ENCODE results near the gene TMEM220. TPM values are rescaled to one million over a fixed set of nuclear protein-coding genes. Genes with fewer than 3 reads are reported as not detected.

The TMEM220 gene
- total RNA-seq, 1 experiment from 2014 or later: 4.0 TPM

DNA sequence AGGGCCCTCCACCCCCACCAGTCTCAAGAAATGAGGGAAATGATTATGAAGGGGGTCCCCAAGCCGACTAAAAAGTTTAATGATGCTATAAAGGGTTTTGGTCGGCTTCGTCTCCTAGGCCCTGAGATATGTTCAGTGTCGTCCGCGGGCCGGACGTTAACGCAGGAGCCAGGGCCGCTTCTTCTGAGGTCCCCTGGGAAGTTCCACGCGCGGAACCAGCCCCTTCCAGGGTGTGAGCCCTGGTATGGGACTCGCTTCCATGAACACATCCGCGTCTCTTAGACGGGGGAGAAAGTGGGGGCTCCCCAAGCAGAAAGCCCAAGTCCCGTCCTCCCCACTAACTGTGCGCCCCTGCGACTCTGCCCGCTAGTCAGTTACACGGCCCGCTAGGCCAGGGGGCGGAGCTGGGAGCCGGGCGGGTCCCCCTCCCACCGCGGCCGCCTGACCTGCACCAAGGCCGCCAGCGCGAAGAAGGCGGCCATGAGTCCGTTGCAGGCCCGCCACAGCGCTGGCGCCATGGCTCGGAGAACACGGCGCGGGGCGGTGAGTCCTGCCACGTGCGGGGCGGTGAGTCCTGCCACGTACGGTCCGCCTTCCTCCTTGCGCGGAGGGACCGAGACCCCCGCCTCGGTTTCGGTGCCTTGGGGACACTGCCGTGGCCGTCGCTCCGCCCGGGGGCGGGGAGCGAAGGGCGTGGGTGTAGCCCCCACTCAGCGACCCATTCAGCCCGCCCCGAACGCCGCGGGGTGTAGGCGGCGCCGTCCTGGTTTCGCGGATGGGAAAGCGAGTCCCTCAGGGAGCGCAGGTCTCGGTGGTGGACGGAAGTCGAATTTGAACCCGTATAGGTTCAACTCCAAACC is at the start of gene TMEM220 (continued):
- TF ChIP-seq RORB (CRISPR knock-in tag; IDR thresholded peaks at IDR 0.05) (no peak), TCF7 (CRISPR knock-in tag; IDR thresholded peaks at IDR 0.05; ENCODE audit: low read depth) (peak; percentile 80; the same call in 1 of the 2 replicates), ESRRA (CRISPR knock-in tag; IDR thresholded peaks at IDR 0.05; ENCODE audit: borderline replicate concordance) (no peak), ATF1 (CRISPR knock-in tag; IDR thresholded peaks at IDR 0.05) (no peak), TP53 (CRISPR knock-in tag; IDR thresholded peaks at IDR 0.05) (no peak), CREB1 (CRISPR knock-in tag; IDR thresholded peaks at IDR 0.05) (0 out of 2 replicates have a peak, but pooled peaks have one; percentile 49), ZNF671 (CRISPR knock-in tag; IDR thresholded peaks at IDR 0.05) (no peak; the same call in 1 of the 2 replicates), FOXP1 (CRISPR knock-in tag; IDR thresholded peaks at IDR 0.05; ENCODE audit: borderline replicate concordance) (peak; percentile 85; the same call in 1 of the 2 replicates), NFE2L1 (CRISPR knock-in tag; IDR thresholded peaks at IDR 0.05) (peak; percentile 59; the same call in 1 of the 2 replicates), ZNF416 (CRISPR knock-in tag; IDR thresholded peaks at IDR 0.05) (peak; percentile 67; the same call in 1 of the 2 replicates), ZNF219 (CRISPR knock-in tag; IDR thresholded peaks at IDR 0.05; ENCODE audit: borderline replicate concordance) (0 out of 2 replicates have a peak, but pooled peaks have one; percentile 59), NR1H2 (CRISPR knock-in tag; IDR thresholded peaks at IDR 0.05) (no peak), EMX1 (CRISPR knock-in tag; IDR thresholded peaks at IDR 0.05) (no peak), ETV6 (CRISPR knock-in tag; IDR thresholded peaks at IDR 0.05) (peak; percentile 61; the same call in 1 of the 2 replicates)
- TF ChIP-seq, protein P1, sequence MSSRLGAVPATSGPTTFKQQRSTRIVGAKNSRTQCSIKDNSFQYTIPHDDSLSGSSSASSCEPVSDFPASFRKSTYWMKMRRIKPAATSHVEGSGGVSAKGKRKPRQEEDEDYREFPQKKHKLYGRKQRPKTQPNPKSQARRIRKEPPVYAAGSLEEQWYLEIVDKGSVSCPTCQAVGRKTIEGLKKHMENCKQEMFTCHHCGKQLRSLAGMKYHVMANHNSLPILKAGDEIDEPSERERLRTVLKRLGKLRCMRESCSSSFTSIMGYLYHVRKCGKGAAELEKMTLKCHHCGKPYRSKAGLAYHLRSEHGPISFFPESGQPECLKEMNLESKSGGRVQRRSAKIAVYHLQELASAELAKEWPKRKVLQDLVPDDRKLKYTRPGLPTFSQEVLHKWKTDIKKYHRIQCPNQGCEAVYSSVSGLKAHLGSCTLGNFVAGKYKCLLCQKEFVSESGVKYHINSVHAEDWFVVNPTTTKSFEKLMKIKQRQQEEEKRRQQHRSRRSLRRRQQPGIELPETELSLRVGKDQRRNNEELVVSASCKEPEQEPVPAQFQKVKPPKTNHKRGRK (CRISPR knock-in tag; IDR thresholded peaks at IDR 0.05; ENCODE audit: borderline replicate concordance): no peak
- TF ChIP-seq, protein P2, sequence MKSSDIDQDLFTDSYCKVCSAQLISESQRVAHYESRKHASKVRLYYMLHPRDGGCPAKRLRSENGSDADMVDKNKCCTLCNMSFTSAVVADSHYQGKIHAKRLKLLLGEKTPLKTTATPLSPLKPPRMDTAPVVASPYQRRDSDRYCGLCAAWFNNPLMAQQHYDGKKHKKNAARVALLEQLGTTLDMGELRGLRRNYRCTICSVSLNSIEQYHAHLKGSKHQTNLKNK (CRISPR knock-in tag; IDR thresholded peaks at IDR 0.05): no peak
- TF ChIP-seq, protein P3, sequence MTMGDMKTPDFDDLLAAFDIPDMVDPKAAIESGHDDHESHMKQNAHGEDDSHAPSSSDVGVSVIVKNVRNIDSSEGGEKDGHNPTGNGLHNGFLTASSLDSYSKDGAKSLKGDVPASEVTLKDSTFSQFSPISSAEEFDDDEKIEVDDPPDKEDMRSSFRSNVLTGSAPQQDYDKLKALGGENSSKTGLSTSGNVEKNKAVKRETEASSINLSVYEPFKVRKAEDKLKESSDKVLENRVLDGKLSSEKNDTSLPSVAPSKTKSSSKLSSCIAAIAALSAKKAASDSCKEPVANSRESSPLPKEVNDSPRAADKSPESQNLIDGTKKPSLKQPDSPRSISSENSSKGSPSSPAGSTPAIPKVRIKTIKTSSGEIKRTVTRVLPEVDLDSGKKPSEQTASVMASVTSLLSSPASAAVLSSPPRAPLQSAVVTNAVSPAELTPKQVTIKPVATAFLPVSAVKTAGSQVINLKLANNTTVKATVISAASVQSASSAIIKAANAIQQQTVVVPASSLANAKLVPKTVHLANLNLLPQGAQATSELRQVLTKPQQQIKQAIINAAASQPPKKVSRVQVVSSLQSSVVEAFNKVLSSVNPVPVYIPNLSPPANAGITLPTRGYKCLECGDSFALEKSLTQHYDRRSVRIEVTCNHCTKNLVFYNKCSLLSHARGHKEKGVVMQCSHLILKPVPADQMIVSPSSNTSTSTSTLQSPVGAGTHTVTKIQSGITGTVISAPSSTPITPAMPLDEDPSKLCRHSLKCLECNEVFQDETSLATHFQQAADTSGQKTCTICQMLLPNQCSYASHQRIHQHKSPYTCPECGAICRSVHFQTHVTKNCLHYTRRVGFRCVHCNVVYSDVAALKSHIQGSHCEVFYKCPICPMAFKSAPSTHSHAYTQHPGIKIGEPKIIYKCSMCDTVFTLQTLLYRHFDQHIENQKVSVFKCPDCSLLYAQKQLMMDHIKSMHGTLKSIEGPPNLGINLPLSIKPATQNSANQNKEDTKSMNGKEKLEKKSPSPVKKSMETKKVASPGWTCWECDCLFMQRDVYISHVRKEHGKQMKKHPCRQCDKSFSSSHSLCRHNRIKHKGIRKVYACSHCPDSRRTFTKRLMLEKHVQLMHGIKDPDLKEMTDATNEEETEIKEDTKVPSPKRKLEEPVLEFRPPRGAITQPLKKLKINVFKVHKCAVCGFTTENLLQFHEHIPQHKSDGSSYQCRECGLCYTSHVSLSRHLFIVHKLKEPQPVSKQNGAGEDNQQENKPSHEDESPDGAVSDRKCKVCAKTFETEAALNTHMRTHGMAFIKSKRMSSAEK (CRISPR knock-in tag; IDR thresholded peaks at IDR 0.05; ENCODE audit: borderline replicate concordance): no peak
- TF ChIP-seq, protein P4, sequence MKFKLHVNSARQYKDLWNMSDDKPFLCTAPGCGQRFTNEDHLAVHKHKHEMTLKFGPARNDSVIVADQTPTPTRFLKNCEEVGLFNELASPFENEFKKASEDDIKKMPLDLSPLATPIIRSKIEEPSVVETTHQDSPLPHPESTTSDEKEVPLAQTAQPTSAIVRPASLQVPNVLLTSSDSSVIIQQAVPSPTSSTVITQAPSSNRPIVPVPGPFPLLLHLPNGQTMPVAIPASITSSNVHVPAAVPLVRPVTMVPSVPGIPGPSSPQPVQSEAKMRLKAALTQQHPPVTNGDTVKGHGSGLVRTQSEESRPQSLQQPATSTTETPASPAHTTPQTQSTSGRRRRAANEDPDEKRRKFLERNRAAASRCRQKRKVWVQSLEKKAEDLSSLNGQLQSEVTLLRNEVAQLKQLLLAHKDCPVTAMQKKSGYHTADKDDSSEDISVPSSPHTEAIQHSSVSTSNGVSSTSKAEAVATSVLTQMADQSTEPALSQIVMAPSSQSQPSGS (CRISPR knock-in tag; IDR thresholded peaks at IDR 0.05; ENCODE audit: borderline replicate concordance, low read depth): no peak
- TF ChIP-seq, protein P5, sequence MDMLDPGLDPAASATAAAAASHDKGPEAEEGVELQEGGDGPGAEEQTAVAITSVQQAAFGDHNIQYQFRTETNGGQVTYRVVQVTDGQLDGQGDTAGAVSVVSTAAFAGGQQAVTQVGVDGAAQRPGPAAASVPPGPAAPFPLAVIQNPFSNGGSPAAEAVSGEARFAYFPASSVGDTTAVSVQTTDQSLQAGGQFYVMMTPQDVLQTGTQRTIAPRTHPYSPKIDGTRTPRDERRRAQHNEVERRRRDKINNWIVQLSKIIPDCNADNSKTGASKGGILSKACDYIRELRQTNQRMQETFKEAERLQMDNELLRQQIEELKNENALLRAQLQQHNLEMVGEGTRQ (CRISPR knock-in tag; IDR thresholded peaks at IDR 0.05): peak; percentile 61
- TF ChIP-seq, protein P6, sequence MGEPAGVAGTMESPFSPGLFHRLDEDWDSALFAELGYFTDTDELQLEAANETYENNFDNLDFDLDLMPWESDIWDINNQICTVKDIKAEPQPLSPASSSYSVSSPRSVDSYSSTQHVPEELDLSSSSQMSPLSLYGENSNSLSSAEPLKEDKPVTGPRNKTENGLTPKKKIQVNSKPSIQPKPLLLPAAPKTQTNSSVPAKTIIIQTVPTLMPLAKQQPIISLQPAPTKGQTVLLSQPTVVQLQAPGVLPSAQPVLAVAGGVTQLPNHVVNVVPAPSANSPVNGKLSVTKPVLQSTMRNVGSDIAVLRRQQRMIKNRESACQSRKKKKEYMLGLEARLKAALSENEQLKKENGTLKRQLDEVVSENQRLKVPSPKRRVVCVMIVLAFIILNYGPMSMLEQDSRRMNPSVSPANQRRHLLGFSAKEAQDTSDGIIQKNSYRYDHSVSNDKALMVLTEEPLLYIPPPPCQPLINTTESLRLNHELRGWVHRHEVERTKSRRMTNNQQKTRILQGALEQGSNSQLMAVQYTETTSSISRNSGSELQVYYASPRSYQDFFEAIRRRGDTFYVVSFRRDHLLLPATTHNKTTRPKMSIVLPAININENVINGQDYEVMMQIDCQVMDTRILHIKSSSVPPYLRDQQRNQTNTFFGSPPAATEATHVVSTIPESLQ (CRISPR knock-in tag; IDR thresholded peaks at IDR 0.05): no peak
- TF ChIP-seq, protein P7, sequence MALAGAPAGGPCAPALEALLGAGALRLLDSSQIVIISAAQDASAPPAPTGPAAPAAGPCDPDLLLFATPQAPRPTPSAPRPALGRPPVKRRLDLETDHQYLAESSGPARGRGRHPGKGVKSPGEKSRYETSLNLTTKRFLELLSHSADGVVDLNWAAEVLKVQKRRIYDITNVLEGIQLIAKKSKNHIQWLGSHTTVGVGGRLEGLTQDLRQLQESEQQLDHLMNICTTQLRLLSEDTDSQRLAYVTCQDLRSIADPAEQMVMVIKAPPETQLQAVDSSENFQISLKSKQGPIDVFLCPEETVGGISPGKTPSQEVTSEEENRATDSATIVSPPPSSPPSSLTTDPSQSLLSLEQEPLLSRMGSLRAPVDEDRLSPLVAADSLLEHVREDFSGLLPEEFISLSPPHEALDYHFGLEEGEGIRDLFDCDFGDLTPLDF (CRISPR knock-in tag; IDR thresholded peaks at IDR 0.05): no peak
- TF ChIP-seq, protein P8, sequence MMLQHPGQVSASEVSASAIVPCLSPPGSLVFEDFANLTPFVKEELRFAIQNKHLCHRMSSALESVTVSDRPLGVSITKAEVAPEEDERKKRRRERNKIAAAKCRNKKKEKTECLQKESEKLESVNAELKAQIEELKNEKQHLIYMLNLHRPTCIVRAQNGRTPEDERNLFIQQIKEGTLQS (CRISPR knock-in tag; conservative IDR thresholded peaks at IDR 0.05): no peak
